GM19397 (cell line): ENCODE data around the gene MAP3K14.

ENCODE experiments used
- ATAC-seq: cut with Tn5 transposase; IDR thresholded peaks from one replicate; pipeline ENCODE4 v1.9.1; 2021; ENCODE audit warnings: mild to moderate bottlenecking, moderate library complexity; ENCODE audit not compliant: unreplicated experiment

Gene MAP3K14

DNA sequence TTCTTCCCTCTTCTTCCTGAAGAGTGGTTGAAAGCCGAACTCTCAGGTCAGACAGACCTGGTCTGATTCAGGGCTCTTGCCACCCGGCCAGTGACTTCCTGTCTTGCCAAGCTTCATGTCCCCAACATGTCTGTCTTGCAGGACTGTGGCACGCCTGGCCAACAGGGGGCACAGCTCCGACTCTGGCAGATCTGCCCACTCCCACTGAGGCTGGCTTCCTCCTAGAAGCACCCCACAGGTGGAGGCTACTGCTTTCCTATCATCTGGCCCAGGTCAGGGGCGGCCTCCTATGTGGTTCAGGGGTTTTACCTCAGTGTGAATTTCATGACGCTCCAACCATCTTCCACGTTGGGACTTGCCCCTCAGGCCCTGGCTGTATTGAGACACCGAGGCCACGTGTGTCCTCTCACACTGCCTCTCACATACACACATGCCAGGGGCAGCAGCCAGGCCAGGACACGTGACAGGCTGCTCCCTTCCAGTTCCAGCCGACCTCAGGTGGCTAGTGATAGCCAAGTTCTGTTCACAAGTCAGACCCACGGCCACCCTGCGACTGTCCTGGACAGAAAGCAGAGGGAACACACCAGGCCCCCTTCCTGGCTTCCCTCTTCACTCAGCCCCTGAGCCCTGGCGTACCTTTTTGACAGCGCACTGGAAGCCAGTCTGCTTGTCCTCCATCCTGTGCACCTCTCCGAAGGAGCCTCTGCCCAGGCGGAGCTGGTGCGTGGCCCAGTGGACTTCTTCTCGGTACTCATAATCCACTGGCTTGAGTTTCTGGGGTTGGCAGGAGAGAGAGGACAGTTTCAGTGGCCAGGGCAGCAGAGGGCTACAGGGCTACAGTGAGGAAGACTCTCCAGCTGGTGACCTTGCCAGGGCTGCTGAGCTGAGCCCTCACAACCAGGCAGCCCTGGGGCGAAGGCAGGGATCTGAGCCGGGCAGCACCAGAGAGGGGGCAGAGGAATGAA, 32.4 kb downstream of the MAP3K14 start:
- ATAC-seq = no peak

- no peak for ATAC-seq
Measured at GRCh38 chr17:45283711-45284110, 33.1 kb downstream of the MAP3K14 start.

DNA sequence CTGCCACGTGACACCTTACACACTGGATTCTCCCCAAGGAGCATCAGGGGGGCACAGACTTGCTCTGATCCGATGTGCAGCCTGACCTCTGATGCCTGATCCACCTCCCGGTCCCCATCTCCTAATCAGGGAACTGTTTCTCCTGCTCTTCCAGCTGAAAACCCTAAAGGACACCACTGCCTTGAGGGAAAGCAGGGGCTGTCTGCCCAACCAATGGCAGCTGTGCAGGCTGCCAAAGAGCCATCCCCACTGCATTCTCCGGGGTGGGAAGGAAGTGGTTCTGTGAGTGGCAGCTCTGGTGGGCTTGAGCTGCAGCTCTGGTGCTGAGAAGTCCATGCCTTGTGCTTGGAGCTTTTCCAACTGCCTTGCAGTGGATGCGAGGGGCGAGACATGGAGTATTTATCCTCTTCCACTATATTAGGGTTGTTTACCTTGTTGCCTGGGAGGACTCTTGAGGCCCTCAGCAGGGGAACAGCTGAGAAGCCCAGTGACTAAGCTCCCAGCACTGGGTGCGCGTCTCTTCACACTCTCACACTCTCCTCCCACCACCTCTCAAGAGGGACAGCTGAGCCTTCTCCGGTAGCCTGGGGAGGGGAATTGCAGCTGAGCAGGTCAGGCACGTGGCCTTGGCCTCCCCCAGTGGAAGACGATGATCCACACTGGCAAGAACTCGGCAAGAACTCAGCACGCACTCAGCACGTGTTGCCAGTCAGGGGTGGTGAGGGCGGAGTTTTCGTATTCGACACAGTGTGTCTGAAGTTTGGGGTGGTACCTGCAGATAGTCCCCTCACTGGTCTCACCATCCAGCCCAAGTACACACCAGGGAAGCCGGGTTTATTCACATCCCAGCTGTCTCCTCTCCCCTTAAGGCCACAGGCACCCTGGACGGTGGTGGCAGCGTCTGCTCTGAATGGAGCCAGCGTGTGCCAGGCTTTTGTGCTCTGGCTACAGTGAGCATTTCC, 33.9 kb downstream of the MAP3K14 start:
- no peak for ATAC-seq

GRCh38 chr17:45279898-45280297, 36.9 kb downstream of the MAP3K14 start:
- ATAC-seq = no peak

DNA sequence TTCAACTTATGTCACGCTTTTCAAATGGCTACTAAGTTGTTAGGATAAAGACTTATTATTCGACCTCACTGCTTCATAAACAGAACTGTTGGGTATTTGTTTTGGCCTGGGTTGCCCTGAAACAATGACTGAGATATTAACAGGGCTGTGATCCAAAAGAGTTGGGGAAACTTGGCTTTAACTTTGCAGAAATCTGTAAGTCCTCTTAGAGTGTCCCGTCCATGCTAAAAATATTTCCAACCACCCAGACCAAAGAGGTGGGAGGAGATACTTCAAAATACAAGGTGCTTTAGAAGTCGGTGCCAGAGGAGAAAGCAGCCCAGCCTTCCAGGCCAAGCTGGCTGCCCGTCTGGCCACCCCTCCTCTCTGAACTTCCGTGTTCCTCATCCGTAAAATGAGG, 38.8 kb downstream of the MAP3K14 start:
- ATAC-seq = no peak

GRCh38 chr17:45277216-45277849, 39.5 kb downstream of the MAP3K14 start:
- ATAC-seq = no peak

DNA sequence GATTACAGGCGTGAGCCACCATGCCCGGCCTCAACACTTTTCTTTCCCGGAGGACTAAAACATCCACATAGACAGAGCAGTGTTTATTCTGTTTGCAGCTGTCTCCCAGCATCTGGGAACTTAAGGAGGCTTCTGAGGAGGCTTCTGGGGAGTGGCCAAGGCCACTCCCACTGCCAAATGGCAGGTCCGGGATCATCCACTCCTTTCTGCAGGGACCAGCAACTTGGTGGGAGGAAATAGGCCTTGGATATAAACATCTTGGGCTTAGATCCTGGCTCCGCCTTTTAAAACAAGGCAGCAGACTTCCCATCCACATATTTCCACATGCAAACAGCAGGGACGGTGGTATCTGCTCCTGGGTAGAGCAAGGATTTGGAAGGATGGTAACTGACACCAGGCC, 40.8 kb downstream of the MAP3K14 start:
- no peak for ATAC-seq

DNA sequence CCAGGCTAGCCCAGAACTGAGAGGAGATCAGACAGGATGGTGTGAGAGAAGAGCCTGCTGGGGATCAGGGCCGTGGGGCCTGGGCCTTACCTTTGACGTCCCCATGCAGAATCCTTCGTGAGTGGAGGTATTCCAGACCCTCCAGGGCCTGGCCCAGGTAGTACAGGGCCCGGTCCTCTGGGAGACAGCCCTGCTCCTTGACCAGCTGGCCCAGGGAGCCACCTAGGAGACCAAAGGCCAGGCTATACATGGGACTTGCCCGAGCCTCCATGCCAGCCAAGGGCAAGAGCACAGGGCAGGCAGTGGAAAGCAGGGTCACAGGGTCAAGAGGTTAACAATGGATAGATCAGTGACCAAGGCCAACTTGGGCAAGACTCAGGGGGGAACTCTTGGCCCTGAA, 42.8 kb downstream of the MAP3K14 start:
- no peak for ATAC-seq

DNA sequence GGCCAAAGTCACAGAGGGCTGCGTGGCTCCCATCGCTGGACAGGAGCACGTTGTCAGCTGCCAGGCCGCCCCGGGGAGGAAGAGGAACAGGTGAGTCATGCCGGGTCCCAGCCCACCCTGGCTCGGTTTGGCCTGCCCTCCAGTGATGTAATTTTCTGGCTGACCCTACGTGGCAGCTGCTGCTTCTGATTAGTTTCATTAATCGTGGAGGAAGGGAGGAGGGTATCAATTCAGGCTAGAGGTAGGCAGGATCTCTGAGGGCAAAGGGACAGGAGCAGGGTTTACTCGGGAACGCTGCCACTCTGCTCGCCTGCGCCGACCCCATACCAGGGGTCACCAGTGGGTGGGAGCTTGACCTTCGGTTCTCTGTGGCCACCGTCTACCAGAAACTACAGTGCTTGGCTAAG, 43.3 kb downstream of the MAP3K14 start:
- ATAC-seq = no peak

- no peak for ATAC-seq
Measured at GRCh38 chr17:45271603-45272002, 45.2 kb downstream of the MAP3K14 start.

GRCh38 chr17:45270828-45271418, 45.9 kb downstream of the MAP3K14 start:
- no peak for ATAC-seq

DNA sequence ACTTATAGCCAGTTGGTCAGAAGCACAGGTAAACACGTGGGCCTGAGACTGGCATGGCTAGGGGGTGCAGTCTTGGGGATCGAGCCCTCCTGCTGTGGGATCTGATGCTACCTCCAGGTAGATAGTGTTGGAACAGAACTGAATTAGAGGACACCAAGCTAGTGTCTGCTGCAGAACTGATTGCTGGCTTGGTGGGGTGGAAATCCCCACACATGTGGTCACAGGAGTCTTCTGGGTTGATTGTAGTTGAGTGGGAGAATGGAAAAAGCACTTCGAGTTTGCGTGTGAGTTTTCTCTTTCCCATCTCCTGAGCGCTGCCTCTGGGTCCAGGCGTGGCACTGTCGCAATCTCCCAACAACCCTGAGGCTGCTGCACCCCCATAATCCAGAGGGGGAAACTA, 46.9 kb downstream of the MAP3K14 start:
- ATAC-seq = no peak

- ATAC-seq = no peak
Measured at GRCh38 chr17:45267436-45268055, 49.3 kb downstream of the MAP3K14 start.

DNA sequence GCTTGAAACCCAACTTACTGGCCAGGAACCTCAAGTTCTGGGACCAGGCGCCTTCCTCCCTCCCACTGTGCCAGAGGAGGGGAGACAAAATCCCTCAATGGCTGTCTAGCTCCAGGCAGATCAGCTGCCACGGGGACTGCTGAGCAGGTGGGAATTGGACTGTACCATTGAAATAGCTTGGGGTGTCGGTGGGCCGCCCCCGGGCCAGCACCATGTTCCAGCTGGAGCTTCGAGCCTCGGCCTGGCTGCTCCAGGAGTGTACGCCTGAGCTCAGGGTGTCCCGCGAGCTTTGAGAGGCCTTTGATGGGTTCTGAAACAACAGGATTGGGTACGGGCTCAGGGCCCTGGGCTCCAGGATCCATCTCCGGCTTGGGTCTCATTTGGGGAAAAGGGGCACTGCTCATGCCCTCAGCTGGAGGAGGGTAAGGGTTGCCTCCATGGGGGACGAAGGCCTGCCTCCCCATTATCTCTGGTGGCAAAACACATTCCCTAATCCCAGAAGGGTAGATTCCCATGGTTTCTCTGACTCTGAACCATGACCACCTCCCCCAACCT, 50.4 kb downstream of the MAP3K14 start:
- ATAC-seq = no peak

GRCh38 chr17:45265821-45266220, 51.0 kb downstream of the MAP3K14 start:
- ATAC-seq = no peak

GRCh38 chr17:45264988-45265387, 51.8 kb downstream of the MAP3K14 start:
- no peak for ATAC-seq

GRCh38 chr17:45264430-45264829, 52.4 kb downstream of the MAP3K14 start:
- ATAC-seq = no peak

DNA sequence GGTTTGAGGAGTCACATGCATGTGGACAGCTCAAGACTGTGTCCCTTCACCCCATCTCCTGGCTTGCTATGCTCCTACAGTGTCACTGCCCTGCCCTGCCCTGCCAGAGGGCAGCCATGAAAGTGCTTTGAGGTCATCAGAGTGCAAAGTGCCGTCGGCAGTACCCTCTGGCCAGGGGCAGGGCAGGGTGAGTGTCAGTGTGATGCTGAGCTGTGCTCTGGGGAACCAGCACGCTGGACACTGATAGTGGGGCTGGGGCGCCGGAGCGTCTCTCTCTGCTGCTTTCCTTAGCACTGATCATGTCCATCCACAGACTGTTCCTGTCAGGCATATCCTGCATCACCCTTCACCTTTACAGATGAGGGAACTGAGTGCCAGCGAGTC, 53.4 kb downstream of the MAP3K14 start:
- ATAC-seq = no peak

- ATAC-seq = no peak
Measured at GRCh38 chr17:45262516-45263476, 54.0 kb downstream of the MAP3K14 start.
